NCI-H1105 (cell line): ENCODE data around the gene PEX26.
"Not testable (repeated sequence)": the region's sequence is repeated elsewhere in the genome, so short reads cannot be mapped to it uniquely, and the experiment has no call there.

Experiments used
- DNase-seq: peaks from one replicate; lab custom pipeline; 2025; lab: John Stamatoyannopoulos, UW

PEX26 gene

GRCh38 chr22:18077639-18078328 is at the start of gene PEX26:
Gene PEX26, plus strand, starts transcription at chr22:18077990. Its CDS starts 387 bp downstream, at chr22:18078377.
- DNase-seq: peak; percentile 93

GRCh38 chr22:18028817-18029527 is 48.8 kb upstream of the PEX26 start:
- DNase-seq: no peak

- no peak for DNase-seq
Measured at GRCh38 chr22:18029686-18030267, 48.0 kb upstream of the PEX26 start.

- DNase-seq: no peak
Measured at GRCh38 chr22:18031695-18032454, 45.9 kb upstream of the PEX26 start.

- no peak for DNase-seq
Measured at GRCh38 chr22:18032455-18033101, 45.2 kb upstream of the PEX26 start.

GRCh38 chr22:18033204-18033998 is 44.4 kb upstream of the PEX26 start:
- no peak for DNase-seq

- DNase-seq: no peak
Measured at GRCh38 chr22:18034076-18034475, 43.7 kb upstream of the PEX26 start.

GRCh38 chr22:18035751-18036150 is 42.0 kb upstream of the PEX26 start:
- DNase-seq: no peak

GRCh38 chr22:18040898-18041297 is 36.9 kb upstream of the PEX26 start:
- DNase-seq: not testable (repeated sequence)

GRCh38 chr22:18042685-18043084 is 35.1 kb upstream of the PEX26 start:
- DNase-seq: no peak

GRCh38 chr22:18044548-18045271 is 33.1 kb upstream of the PEX26 start:
- DNase-seq: peak; percentile 81

- no peak for DNase-seq
Measured at GRCh38 chr22:18045794-18046193, 32.0 kb upstream of the PEX26 start.

- no peak for DNase-seq
Measured at GRCh38 chr22:18048041-18048440, 29.7 kb upstream of the PEX26 start.

- no peak for DNase-seq
Measured at GRCh38 chr22:18048441-18048898, 29.3 kb upstream of the PEX26 start.

- DNase-seq: no peak
Measured at GRCh38 chr22:18050065-18050464, 27.7 kb upstream of the PEX26 start.

GRCh38 chr22:18051113-18051512 is 26.7 kb upstream of the PEX26 start:
- DNase-seq: not testable (repeated sequence)

- not testable (repeated sequence) for DNase-seq
Measured at GRCh38 chr22:18053216-18053946, 24.4 kb upstream of the PEX26 start.

GRCh38 chr22:18055619-18056160 is 22.1 kb upstream of the PEX26 start:
- DNase-seq: no peak

- DNase-seq: no peak
Measured at GRCh38 chr22:18056161-18056666, 21.6 kb upstream of the PEX26 start.
